ENCODE results near the gene NANS. TPM values are rescaled to one million over a fixed set of nuclear protein-coding genes. Genes with fewer than 3 reads are reported as not detected.
A peak's percentile ranks its signal among the peaks of the same experiment; 100 is the strongest.
"Not testable (repeated sequence)": the region's sequence is repeated elsewhere in the genome, so short reads cannot be mapped to it uniquely, and the experiment has no call there.

NANS gene
- polyA plus RNA-seq, 1 donor (not counting 4 experiments of a cell fraction or from before 2014, with no cell fraction given) = 63.1 TPM

DNA sequence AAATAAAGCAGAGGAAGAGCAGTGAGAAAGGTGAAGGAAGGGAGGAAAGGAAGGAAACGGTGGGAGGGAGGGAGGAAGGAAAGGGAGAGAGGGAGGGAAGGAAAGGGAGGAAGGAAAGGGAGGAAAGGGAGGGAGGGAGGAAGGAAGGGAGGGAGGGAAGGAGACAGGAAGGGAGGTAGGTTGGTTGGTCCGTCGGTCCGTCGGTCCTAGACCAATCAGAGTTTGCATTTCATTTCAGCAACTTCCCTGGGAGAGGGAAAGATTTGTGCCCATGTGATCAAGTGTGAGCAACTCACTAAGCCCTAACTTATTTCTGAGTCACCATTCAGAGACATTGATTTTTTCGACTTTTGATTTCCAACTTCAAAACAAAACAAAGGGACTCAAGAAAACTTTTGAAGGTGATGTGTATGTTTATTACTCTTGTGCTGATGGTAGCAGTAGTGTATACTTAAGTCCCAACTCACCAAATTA lies 18.8 kb downstream of the NANS start:
- FAIRE-seq = peak; percentile 84
- Histone ChIP-seq H3K27me3 (ENCODE audit: control insufficient read depth, extremely low read depth, insufficient read depth, low read length) (no peaks in the 10 kb centered on the region), H4K20me1 (ENCODE audit: control insufficient read depth, extremely low read depth, insufficient read depth, low read length) (no peaks in the 10 kb centered on the region), H3K4me1 (ENCODE audit: control insufficient read depth, extremely low read depth, insufficient read depth, low read length) (peaks cover 19% of the 10 kb centered on the region), H3K79me2 (ENCODE audit: control insufficient read depth, insufficient read depth, low read length) (peaks cover 6% of the 10 kb centered on the region), H3K27ac (ENCODE audit: control insufficient read depth, insufficient read depth, low read length) (peak overlapping the region; percentile 27), H2AFZ (ENCODE audit: control insufficient read depth, low read length) (peak overlapping the region; percentile 44), H3K9me1 (ENCODE audit: control insufficient read depth, extremely low read depth, insufficient read depth, low read length) (no peaks in the 10 kb centered on the region), H3K9me3 (ENCODE audit: control insufficient read depth, low read depth, low read length) (no peaks in the 10 kb centered on the region), H3K36me3 (ENCODE audit: control insufficient read depth in 2 of 2, extremely low read depth in 1 of 2, insufficient read depth in 2 of 2, low read length in 2 of 2) (peaks cover 10 to 12% of the 10 kb centered on the region in 2 experiments), H3K9ac (ENCODE audit: control insufficient read depth, extremely low read depth, insufficient read depth, low read length) (no peak overlapping the region), H3K4me2 (ENCODE audit: control insufficient read depth, extremely low read depth, insufficient read depth, low read depth, low read length) (peak overlapping the region; percentile 9), H3K4me3 (ENCODE audit: control insufficient read depth in 2 of 3, extremely low read depth in 1 of 3, insufficient read depth in 2 of 3, low read depth in 1 of 3, low read length in 3 of 3) (no peak overlapping the region)
- DNase-seq (ENCODE audit: low read depth, low spot score) = peak; percentile 57
- dilution Hi-C loops (cut with MboI; ENCODE audit: extremely low pct_ligation_motif_present, low sequenced_read_pairs) = no loop called here
- TF ChIP-seq, protein P1, sequence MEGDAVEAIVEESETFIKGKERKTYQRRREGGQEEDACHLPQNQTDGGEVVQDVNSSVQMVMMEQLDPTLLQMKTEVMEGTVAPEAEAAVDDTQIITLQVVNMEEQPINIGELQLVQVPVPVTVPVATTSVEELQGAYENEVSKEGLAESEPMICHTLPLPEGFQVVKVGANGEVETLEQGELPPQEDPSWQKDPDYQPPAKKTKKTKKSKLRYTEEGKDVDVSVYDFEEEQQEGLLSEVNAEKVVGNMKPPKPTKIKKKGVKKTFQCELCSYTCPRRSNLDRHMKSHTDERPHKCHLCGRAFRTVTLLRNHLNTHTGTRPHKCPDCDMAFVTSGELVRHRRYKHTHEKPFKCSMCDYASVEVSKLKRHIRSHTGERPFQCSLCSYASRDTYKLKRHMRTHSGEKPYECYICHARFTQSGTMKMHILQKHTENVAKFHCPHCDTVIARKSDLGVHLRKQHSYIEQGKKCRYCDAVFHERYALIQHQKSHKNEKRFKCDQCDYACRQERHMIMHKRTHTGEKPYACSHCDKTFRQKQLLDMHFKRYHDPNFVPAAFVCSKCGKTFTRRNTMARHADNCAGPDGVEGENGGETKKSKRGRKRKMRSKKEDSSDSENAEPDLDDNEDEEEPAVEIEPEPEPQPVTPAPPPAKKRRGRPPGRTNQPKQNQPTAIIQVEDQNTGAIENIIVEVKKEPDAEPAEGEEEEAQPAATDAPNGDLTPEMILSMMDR (optimal IDR thresholded peaks at IDR 0.05 in 1 of 3, IDR thresholded peaks at IDR 0.05 in 1 of 3, conservative IDR thresholded peaks at IDR 0.05 in 1 of 3; ENCODE audit: extremely low read depth in 1 of 3, insufficient read depth in 2 of 3, low read length in 3 of 3) = no peak
- no peak for TF ChIP-seq EZH2 (IDR thresholded peaks at IDR 0.05; ENCODE audit: low read length)

DNA sequence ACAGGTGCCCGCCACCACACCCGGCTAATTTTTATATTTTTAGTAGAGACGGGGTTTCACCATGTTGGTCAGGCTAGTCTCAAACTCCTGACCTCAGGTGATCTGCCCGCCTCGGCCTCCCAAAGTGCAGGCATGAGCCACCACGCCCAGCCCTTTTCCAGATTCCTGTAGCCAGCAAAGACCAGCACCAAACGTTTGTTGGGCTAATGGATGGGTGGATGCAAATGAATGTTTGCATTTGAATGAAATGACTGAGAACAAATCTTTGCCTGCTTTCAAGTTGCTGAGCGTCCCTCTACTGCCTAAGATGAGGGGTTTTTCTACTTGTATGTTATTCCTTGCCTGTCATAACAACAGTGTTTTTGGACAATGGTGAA lies 20.0 kb downstream of the NANS start:
- H3K9me1 ChIP-seq (ENCODE audit: control insufficient read depth, extremely low read depth, insufficient read depth, low read length); H4K20me1 ChIP-seq (ENCODE audit: control insufficient read depth, extremely low read depth, insufficient read depth, low read length); H3K4me3 ChIP-seq (ENCODE audit: control insufficient read depth in 2 of 3, extremely low read depth in 1 of 3, insufficient read depth in 2 of 3, low read depth in 1 of 3, low read length in 3 of 3); H3K4me2 ChIP-seq (ENCODE audit: control insufficient read depth, extremely low read depth, insufficient read depth, low read depth, low read length); H3K79me2 ChIP-seq (ENCODE audit: control insufficient read depth, insufficient read depth, low read length); H3K9me3 ChIP-seq (ENCODE audit: control insufficient read depth, low read depth, low read length); H3K27me3 ChIP-seq (ENCODE audit: control insufficient read depth, extremely low read depth, insufficient read depth, low read length); dilution Hi-C loops (cut with MboI; ENCODE audit: extremely low pct_ligation_motif_present, low sequenced_read_pairs); H2AFZ ChIP-seq (ENCODE audit: control insufficient read depth, low read length); H3K9ac ChIP-seq (ENCODE audit: control insufficient read depth, extremely low read depth, insufficient read depth, low read length); FAIRE-seq; H3K27ac ChIP-seq (ENCODE audit: control insufficient read depth, insufficient read depth, low read length); DNase-seq (ENCODE audit: low read depth, low spot score): not testable (repeated sequence)
- Histone ChIP-seq H3K4me1 (ENCODE audit: control insufficient read depth, extremely low read depth, insufficient read depth, low read length) (peaks cover 24% of the 10 kb centered on the region), H3K36me3 (ENCODE audit: control insufficient read depth in 2 of 2, extremely low read depth in 1 of 2, insufficient read depth in 2 of 2, low read length in 2 of 2) (peaks cover 13 to 20% of the 10 kb centered on the region in 2 experiments)

DNA sequence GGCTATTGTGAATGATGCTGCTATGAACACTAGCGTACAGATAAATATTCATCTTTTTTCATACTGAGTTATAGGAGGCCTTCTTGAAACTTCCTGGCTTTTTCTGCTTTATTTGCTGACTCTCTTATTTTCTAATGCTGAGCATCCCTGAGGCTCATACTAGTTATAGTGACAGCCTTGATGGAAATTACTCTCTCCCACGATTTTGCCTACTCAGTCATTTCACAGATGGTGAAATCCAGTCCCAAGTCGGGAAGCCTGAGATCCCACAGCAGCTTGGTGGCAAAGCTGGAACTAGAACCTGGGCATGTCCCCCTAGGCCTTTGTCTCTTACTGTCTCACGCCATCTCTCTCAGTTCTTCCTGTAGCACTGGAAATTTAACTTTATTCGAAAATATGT lies 22.4 kb downstream of the NANS start:
- peaks cover 24 to 41% of the 10 kb centered on the region in 2 experiments for H3K36me3 ChIP-seq (ENCODE audit: control insufficient read depth in 2 of 2, extremely low read depth in 1 of 2, insufficient read depth in 2 of 2, low read length in 2 of 2)
- no peaks in the 10 kb centered on the region for H3K79me2 ChIP-seq (ENCODE audit: control insufficient read depth, insufficient read depth, low read length)
- no peak overlapping the region for H2AFZ ChIP-seq (ENCODE audit: control insufficient read depth, low read length)
- FAIRE-seq (no peak), DNase-seq (ENCODE audit: low read depth, low spot score) (no peak)
- no peak overlapping the region for H3K9ac ChIP-seq (ENCODE audit: control insufficient read depth, extremely low read depth, insufficient read depth, low read length)
- no peak overlapping the region for H3K4me2 ChIP-seq (ENCODE audit: control insufficient read depth, extremely low read depth, insufficient read depth, low read depth, low read length)
- H3K4me3 ChIP-seq (ENCODE audit: control insufficient read depth in 2 of 3, extremely low read depth in 1 of 3, insufficient read depth in 2 of 3, low read depth in 1 of 3, low read length in 3 of 3) = no peak overlapping the region
- dilution Hi-C loops (cut with MboI; ENCODE audit: extremely low pct_ligation_motif_present, low sequenced_read_pairs) = no loop called here
- H3K9me1 ChIP-seq (ENCODE audit: control insufficient read depth, extremely low read depth, insufficient read depth, low read length) = no peaks in the 10 kb centered on the region
- H4K20me1 ChIP-seq (ENCODE audit: control insufficient read depth, extremely low read depth, insufficient read depth, low read length) = no peaks in the 10 kb centered on the region
- H3K27me3 ChIP-seq (ENCODE audit: control insufficient read depth, extremely low read depth, insufficient read depth, low read length) = no peaks in the 10 kb centered on the region
- TF ChIP-seq, protein P1 (optimal IDR thresholded peaks at IDR 0.05 in 1 of 3, IDR thresholded peaks at IDR 0.05 in 1 of 3, conservative IDR thresholded peaks at IDR 0.05 in 1 of 3; ENCODE audit: extremely low read depth in 1 of 3, insufficient read depth in 2 of 3, low read length in 3 of 3) = no peak
- no peak for TF ChIP-seq EZH2 (IDR thresholded peaks at IDR 0.05; ENCODE audit: low read length)
- no peaks in the 10 kb centered on the region for H3K9me3 ChIP-seq (ENCODE audit: control insufficient read depth, low read depth, low read length)
- no peak overlapping the region for H3K27ac ChIP-seq (ENCODE audit: control insufficient read depth, insufficient read depth, low read length)
- H3K4me1 ChIP-seq (ENCODE audit: control insufficient read depth, extremely low read depth, insufficient read depth, low read length) = peaks cover 23% of the 10 kb centered on the region
